ENCODE results near the gene TFF3. TPM values are rescaled to one million over a fixed set of nuclear protein-coding genes. Genes with fewer than 3 reads are reported as not detected.

TFF3 gene
- total and polyA plus RNA-seq, 2 of the 4 experiments (the other 2 are of a cell fraction): not detected

GRCh38 chr21:42346866-42347600, 31.8 kb upstream of the TFF3 start:
- Histone ChIP-seq H3K4me3 (ENCODE audit: insufficient read depth, low read depth, low read length) (no peak overlapping the region), H3K79me1 (ENCODE audit: low read depth in 1 of 2, low read length in 2 of 2) (no peaks in the 10 kb centered on the region), H3K4me2 (ENCODE audit: low read depth, low read length) (no peak overlapping the region), H4K5ac (ENCODE audit: low read depth, low read length) (no peak overlapping the region), H3K27me3 (ENCODE audit: control insufficient read depth, insufficient read depth, low read length) (peaks cover 17% of the 10 kb centered on the region), H2AFZ (replicated peaks; ENCODE audit: low read length, poor library complexity) (no peak overlapping the region), H3K9ac (ENCODE audit: low read depth, low read length) (no peak overlapping the region), H3K4me1 (ENCODE audit: control insufficient read depth, insufficient read depth, low read length) (no peaks in the 10 kb centered on the region), H3K18ac (ENCODE audit: low read depth, low read length) (no peak overlapping the region), H2BK120ac (ENCODE audit: low read depth, low read length) (no peak overlapping the region), H2BK15ac (ENCODE audit: low read depth, low read length) (no peak overlapping the region), H3K9me1 (ENCODE audit: insufficient read depth, low read length) (no peaks in the 10 kb centered on the region; the same call in 1 of the 2 replicates), H3K4ac (ENCODE audit: low read depth, low read length) (no peak overlapping the region), H3K36me3 (ENCODE audit: control insufficient read depth, insufficient read depth, low read length) (no peaks in the 10 kb centered on the region), H3K27ac (ENCODE audit: insufficient read depth, low read length) (no peak overlapping the region), H2AK5ac (ENCODE audit: low read depth, low read length) (no peak overlapping the region), H3K9me3 (ENCODE audit: control insufficient read depth, insufficient read depth, low read length) (no peaks in the 10 kb centered on the region), H3K14ac (replicated peaks; ENCODE audit: low read depth, low read length) (no peak overlapping the region), H2BK5ac (ENCODE audit: low read depth, low read length, poor library complexity, severe bottlenecking) (no peak overlapping the region), H3K23ac (ENCODE audit: low read depth, low read length) (no peak overlapping the region), H2AK9ac (replicated peaks; ENCODE audit: low read depth, low read length, poor library complexity) (no peak overlapping the region), H4K20me1 (ENCODE audit: insufficient read depth, low read length) (no peaks in the 10 kb centered on the region), H4K8ac (ENCODE audit: low read depth in 2 of 2, low read length in 2 of 2) (no peak overlapping the region), H4K91ac (ENCODE audit: insufficient read depth, low read depth, low read length) (no peak overlapping the region), H3K56ac (ENCODE audit: extremely low read depth, insufficient read depth, low read length) (no peak overlapping the region), H2BK20ac (ENCODE audit: low read depth, low read length) (no peak overlapping the region)
- no peak for TF ChIP-seq SMC3 (IDR thresholded peaks at IDR 0.05; ENCODE audit: low read depth, low read length)
- TF ChIP-seq POLR2A (IDR thresholded peaks at IDR 0.05; ENCODE audit: low read depth, low read length): no peak
- TF ChIP-seq MAFK (IDR thresholded peaks at IDR 0.05; ENCODE audit: low read depth, low read length): no peak
- no peak for TF ChIP-seq CEBPB (IDR thresholded peaks at IDR 0.05; ENCODE audit: low read depth, low read length)
- TF ChIP-seq CHD1 (IDR thresholded peaks at IDR 0.05; ENCODE audit: low read depth, low read length): no peak
- TF ChIP-seq RCOR1 (IDR thresholded peaks at IDR 0.05; ENCODE audit: insufficient replicate concordance, low read length): no peak
- no peak for TF ChIP-seq MXI1 (IDR thresholded peaks at IDR 0.05; ENCODE audit: borderline replicate concordance, low read depth, low read length)
- no peak for TF ChIP-seq MAZ (IDR thresholded peaks at IDR 0.05; ENCODE audit: borderline replicate concordance, low read depth, low read length)
- TF ChIP-seq FOS (IDR thresholded peaks at IDR 0.05; ENCODE audit: low read depth, low read length): no peak
- no peak for TF ChIP-seq CTCF (conservative IDR thresholded peaks at IDR 0.05; ENCODE audit: low read depth, low read length)
- no peak for TF ChIP-seq RAD21 (IDR thresholded peaks at IDR 0.05; ENCODE audit: low read length)
- TF ChIP-seq ELK1 (IDR thresholded peaks at IDR 0.05; ENCODE audit: borderline replicate concordance, low read depth, low read length): no peak
- TF ChIP-seq USF2 (IDR thresholded peaks at IDR 0.05; ENCODE audit: low read depth, low read length): no peak
- no peak for TF ChIP-seq NFE2L2 (IDR thresholded peaks at IDR 0.05; ENCODE audit: low read depth, low read length)
- TF ChIP-seq RFX5 (IDR thresholded peaks at IDR 0.05; ENCODE audit: low read depth, low read length): no peak
- TF ChIP-seq BHLHE40 (IDR thresholded peaks at IDR 0.05; ENCODE audit: low read depth, low read length): no peak
- BruUV-seq (replicated peaks): no TSS peak
- dilution Hi-C loops (cut with HindIII; ENCODE audit: low sequenced_read_pairs, unreplicated experiment): no loop called here
- ATAC-seq (ENCODE audit: low read depth) (no peak), DNase-seq (no peak)
- in situ Hi-C loops (cut with MboI; ENCODE audit: low sequenced_read_pairs): no loop called here
- ChIA-PET CTCF (interaction anchor here (0.8 kb wide), 1 partner anchor 11 kb away, joined by 3 read pairs; no protein-coding TSS in a partner anchor), POLR2A (ENCODE audit: unreplicated experiment) (no interaction called here)
- intact Hi-C loops (cut with micrococcal nuclease): no loop called here
- WGBS, 2 experiments (ENCODE audit: extremely low coverage in 2 of 2, insufficient read length in 1 of 2): 69% methylated on average over 9 of the region's 30 CpGs; no CpG with 5 or more reads in 1 of the 2 experiments
